ENCODE results near the gene USP3.
"Not testable (repeated sequence)": the region's sequence is repeated elsewhere in the genome, so short reads cannot be mapped to it uniquely, and the experiment has no call there.

Gene USP3

DNA sequence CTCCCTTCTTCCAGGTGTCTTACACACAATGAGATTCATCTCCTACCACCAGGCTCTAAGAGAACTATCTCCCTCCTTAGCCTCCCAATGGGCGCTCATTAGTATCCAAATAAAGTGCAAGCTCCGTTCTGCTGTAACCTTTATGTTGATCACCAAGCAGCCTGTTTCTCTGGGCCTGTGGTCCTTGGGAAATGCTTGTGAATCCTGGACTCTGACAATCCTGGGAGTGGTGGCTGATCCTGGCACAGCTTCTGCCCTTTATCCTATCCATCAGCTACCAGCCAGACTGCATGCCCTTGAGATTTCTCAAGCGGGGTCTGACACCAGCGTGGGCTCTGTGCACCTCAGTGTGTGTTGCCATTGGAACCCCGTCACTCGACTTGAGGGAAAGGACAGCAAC is 26.1 kb upstream of the USP3 start:
- no peak for DNase-seq

DNA sequence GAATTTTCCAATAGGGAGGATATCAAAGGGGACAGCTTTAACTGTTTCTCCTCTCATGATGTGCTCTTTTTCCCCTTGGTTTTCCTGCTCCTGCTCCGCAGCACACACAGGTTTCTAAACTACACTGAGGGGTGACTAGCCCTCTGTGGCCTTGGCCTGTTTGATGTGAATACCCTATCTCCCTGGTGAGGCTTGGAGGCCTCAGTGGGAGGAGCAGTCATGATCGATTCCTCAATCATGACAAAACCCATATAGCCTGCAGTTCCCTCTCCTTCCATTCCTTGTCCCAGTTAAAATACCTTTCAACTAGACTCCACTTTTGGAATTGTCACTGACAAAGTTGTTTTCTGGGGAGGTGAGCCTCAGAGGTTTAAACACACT is 24.0 kb upstream of the USP3 start:
- DNase-seq: no peak

DNA sequence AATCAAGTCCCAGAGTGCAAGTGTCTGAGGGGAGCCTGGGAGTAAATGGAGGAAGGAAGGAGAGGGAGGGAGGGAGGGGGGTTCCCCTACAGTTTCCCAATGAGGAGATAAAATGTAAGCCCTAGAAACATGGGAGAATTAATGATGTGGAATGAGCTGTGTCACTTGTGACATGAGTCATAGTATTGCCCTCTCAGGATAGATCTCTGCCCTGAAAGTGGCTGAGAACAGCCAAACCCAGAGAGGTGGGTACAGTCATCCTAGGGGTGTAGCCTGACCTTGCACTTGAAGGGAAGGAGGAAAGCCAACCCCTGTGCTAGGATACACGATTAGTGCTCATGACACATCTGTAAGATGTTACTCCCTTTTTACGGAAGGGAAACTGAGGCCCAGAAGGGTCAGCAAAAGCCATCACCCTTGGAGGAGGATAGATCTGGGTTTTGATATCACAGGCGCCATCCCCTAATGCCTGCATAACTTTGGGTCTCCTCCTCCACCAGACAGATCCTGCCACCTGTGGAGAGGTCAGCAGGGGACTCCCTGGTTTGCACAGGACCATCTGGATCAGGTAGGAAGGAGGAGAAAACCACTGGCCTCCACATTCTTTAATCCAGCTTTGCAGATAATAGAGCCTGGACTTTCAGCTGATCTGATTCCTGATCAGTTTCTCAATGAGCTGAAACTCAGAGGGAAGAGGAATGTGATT is 23.1 kb upstream of the USP3 start:
- no peak for DNase-seq

DNA sequence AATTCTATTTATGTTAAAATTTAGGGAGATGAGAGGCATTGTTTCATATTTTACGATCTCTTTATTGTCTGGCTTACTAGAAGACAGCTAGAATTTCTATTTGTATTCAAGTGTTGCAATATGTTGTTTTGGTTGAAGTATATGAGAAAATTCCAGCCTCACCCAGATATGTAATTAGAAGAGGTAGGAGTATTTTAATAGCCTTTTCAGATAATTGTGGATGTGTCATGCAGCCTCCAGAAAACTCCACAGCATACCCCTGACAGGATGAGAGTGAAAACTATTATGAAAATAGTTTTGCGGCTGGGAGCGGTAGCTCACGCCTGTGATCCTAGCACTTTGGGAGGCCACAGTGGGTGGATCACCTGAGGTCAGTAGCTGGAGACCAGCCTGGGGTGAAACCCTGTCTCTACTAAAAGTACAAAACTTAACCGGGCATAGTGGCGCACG is 21.5 kb upstream of the USP3 start:
- no peak for DNase-seq

DNA sequence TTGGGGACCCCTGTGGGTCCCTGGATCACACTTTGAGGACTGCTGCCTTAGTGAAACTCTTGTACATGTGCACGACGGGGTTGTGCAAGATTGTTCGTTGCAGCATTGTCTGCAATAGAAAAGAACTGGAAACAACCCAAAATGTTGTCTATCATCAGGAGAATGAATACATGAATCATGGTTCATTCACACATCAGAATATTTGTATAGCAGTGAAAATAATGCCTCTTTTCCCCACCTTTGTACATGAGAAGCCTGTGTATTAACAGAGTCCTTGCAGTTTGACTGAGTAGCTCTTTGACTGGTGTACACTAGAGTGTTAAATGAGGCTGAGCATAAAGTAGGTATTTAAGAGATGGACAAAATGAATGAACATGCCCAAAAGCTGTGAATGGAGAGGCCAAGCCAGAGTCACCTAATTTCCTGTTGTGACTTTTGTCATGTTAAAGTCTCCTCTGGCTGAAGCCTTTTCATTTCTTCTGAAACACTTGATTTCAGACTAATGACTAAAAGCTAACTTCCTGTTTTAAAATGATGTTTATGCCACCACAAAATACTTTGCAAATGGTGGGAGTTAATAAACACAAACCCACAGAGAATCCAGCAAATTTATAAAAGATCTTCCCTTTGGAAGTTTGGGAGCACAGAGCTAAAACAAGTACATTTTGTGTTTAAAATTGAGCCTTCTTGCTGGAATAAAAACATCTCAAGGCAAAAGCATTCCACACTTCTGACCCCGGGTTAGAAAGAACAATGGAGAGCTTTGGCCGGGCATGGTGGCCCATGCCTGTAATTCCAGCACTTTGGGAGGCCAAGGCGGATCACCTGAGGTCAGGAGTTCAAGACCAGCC is 20.6 kb upstream of the USP3 start:
- no peak for DNase-seq

DNA sequence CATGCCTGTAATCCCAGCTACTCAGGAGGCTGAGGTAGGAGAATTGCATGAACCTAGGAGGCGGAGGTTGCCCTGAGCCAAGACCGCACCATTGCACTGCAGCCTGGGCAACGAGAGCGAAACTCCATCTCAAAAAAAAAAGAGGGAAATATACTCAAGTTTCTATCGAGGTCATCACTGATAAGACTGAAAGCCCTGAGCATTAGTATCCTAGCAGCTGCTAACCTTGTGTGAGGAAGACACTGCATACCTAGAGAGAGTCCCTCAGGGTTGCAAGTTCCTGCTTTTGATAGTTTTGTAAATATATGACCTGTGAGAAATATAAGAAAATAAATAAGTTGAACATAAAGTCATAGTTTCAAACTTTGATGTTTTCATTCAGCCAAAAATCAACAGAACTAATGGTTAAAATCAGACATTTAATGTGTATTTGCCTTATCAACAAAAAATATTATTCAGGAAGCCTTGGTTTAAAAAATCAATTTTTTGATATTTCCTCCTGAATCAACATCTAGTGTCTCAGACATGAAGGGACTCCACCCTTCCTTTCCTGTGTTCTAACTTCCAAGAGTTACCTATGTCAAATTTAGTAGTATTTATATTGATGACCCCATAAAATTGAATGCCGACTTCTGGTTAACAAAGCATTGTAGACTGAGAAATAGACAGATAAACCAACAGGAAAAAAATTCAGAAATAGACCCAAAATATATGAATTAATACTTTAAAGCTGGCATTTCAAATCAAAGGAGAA is 19.8 kb upstream of the USP3 start:
- DNase-seq: no peak

DNA sequence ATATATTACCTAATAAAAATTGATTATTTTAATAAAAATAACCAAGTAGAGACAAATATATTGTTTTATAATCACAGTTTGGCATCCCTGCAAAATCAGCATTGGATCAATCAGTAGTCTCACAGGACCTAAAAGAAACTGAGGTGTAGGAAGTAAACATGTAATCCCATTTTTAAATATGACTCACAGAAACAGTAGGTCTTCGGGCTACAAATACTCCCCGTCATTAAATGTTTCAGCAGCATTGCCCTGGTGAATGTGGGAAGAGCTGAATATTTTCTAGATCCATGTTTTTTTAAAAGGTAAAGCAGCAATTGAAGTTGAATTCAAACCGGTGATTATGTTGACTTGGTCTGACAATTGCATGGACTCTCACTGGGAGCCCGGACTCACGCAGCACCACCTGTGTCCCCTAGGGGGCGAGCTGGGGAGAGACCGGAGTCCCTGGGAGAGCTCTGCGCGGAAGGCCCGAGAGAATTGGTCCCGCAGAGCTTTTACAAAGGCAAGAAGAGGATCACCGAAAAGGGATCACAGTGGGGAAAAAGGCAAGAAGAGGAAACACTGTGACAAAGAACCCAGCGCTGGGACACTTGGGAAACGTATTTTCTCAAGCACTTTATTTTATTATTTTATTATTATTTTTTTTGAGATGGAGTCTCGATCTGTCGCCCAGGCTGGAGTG is 17.2 kb upstream of the USP3 start:
- DNase-seq: peak; percentile 24

DNA sequence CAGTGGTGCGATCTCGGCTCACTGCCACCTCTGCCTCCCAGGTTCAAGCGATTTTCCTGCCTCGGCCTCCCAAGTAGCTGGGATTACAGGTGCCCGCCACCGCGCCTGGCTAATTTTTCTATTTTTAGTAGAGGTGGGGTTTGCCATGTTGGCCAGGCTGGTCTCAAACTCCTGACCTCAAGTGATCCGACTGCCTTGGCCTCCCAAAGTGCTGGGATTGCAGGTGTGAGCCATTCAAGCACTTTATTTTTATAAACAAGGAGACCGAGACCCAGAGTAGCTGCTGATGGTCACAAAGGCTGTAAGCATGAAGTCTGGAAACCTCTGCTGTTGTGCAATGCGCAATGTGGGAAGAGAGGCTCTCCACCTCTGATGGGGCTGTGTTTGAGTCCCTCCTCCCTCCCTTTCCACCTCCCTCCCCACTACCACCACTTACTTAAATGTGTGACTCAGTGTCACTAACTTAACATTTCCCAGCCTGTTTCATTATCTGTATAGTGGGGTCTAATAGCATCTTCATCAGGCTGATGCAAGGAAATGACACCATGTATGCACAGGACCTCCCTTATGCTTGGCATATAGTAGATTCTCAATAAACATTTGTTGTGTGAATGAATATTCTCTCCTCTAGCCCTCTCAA is 16.5 kb upstream of the USP3 start:
- not testable (repeated sequence) for DNase-seq

DNA sequence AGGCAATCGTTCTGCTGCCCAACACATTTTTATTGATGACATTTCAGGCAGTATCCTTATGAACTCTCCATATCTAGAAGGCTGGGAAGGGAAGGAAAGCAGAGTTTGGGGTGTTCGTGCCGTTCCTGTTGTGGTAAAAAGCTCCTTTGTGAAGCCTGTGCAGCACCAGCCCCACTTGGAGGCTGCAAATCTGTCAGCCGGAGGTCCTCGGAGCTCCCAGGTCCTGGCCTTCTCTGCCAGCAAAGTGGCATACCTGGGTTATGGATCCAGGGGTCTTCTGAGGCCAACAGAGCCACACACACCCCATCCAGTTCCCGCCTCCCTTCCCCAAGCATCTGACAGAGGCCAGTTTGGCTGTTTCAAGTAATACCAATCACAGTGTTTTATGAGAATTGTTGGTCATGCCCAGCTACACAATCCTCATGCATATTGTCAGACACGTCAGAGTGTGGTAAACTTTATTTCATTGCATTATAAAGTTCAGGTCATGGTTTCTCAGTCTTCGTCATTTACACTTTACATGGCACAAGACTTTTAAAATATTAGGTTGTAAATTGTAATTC is 15.9 kb upstream of the USP3 start:
- no peak for DNase-seq

DNA sequence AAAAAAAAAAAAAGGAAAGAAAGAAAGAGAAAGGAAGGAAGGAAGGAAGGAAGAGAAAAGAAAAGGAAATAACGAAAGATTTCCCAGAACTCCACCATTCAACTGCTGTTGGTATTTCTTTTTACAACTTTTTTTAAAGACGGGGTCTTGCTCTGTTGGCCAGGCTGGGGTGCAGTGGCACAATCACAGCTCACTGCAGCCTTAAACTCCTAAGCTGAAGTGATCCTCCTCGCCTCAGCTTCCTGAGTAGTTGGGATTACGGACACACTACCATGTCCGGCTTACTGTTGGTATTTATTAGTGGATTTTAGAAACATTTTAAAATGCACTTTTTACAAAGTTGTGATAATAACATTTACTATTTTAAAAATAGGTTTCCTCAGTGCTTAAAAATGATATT is 15.0 kb upstream of the USP3 start:
- no peak for DNase-seq

DNA sequence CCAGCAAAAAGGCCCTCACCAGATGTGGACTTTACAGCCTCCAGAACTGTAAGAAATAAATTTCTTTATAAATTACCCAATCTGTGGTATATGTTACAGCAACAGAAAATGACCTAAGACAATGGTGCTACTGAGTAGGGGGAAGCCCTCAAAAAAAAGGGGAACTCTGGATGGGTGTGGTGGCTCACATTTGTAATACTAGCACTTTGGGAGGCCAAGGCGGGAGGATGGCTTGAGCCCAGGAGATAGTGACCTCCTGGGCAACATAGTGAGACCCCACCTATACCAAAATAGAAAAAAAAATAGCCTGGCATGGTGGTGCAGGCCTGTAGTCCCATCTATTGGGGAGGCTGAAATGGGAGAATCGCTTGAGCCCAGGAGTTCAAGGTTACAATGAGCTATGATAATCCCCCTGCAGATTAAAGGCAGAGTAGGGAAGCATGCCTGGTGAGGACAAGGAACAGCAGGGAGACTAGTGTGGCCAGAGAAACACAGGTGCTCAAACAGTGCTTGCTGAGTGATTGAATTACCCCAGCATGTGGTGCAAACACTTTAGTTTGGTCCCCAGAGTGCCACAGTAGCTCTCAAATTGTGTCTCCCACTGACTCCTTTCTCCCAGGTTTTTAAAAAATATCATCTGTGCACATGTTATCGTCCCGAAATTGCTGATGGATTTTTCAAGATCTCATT is 13.9 kb upstream of the USP3 start:
- no peak for DNase-seq

DNA sequence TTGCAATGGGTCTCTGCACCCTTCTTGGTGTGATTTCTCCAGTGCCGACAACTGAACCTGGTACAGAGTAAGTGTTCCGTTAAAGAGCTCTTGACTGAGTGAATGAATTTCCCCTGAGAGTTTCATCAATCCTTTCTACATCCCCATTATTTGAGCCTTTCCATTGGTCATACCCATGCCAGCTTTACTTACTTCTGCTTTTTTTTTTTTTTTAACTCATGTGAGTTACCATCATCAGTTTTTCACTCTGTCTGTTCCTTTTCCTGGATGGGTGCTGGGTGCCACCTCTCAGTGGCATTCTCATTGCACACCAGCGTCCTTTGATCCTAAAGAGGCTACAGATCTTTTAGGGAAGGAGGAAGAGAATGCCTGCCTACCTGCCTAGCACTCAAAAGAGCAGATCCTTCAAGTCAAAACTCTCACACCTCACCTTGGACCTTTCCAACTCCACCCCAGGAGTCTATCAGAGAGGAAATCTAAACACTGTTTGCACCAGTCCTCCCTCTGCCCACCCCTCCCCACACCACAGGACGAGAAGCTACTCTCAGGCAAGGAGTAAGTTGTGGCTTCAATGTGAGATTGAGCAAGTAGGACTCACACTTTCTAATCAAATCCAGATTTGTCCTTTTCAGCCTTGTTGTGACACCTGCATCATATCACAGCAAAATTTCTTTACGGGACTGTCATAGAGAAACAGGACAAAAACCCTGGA is 13.1 kb upstream of the USP3 start:
- DNase-seq: no peak

DNA sequence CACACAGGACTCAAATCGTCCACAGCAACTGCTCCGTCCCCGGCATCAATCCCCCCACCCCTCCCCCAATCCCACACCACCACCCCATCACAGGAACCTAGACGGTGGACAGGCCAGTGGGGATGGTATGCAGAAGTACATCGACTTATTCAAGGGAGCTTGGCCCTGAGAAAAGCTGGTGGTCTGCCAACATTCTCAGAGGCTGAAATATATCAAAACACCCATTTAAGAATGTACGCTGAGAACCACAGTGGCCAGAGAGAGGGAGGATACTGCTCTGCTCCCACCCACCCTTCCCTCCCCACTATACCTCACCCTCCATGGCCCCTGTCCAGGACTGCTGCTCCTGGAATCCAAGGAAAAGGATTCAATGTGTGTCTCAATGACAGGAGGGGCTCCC is 12.4 kb upstream of the USP3 start:
- DNase-seq: no peak

DNA sequence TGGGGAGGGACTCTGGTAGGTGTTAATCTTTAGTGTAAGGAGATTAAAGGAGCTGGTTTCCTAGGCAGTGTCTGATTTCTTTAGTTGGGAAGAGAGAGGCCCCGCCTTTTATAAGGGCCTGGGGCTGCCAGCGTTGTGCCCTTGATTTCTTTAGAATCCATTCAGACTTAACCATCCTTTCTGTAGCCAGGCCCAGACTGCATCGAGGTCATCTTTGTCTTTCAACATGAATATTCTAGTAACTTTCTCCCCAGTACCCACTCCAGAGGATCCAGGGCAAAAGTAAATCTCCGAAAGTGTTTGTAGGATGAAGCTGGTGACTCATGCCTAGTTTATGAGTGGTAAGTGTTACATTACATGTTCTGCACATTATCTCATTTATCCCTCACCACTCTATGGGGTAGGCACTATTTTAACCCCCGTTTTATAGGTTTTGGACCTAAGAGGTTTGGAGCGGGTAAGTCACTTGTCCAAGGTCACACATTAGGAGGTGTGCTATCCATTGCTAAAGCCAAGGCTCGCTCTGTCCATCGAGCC is 11.8 kb upstream of the USP3 start:
- no peak for DNase-seq

DNA sequence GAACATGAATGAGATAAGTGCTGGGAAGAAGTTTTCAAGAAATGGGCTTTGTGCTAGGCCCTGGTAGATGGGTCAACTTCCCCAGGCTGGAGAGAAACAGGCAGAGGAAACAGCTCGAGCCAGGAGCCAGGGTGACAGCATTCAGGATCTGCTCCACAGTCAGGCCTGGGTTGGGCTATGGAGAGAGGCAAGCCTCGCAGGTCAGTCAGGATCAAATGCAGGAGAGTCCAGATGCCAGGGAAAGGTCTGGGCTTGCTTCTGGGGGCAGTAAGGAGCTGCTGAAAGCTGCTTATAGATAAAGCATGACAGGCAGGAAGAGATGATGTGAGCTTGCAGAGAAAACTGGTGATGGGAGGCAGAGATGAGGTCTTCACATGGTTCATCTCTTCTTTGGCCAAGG is 11.0 kb upstream of the USP3 start:
- DNase-seq: no peak

DNA sequence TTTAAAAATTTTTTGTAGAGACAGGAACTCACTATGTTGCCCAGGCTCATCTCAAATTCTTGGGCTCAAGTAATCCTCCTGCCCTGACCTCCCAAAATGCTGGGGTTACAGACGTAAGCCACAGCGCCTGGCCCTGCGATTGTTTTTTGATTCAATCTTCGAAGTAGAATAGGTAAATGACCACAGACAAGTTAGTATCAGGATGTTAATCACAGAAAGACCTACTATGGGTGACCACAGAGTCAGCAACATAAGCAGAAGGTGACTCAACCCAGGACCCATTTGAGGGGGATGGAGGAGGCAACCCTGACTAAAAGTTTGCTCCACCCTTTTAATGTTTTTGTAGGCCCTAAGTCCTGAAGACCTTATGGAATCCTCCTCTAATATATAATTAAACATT is 10.0 kb upstream of the USP3 start:
- DNase-seq: no peak

DNA sequence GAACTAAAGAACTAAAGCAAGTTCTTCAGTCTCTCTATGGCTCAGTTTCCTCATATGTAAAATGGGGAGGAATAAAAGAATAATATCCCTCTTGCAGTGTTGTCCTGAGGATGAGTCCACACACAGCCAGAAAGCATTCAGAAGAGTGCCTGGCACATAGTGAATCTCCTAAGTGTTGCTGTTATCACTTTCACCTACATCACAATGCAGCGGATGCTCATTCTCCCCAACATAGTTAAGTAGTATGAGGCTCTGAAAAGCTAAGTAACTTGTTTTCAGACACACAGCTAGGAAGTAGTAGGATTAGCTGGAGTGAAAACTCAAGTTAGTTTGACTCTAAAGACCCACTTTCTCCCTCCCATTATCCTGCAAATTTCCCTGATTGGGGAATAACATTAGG is 9.1 kb upstream of the USP3 start:
- DNase-seq: no peak

DNA sequence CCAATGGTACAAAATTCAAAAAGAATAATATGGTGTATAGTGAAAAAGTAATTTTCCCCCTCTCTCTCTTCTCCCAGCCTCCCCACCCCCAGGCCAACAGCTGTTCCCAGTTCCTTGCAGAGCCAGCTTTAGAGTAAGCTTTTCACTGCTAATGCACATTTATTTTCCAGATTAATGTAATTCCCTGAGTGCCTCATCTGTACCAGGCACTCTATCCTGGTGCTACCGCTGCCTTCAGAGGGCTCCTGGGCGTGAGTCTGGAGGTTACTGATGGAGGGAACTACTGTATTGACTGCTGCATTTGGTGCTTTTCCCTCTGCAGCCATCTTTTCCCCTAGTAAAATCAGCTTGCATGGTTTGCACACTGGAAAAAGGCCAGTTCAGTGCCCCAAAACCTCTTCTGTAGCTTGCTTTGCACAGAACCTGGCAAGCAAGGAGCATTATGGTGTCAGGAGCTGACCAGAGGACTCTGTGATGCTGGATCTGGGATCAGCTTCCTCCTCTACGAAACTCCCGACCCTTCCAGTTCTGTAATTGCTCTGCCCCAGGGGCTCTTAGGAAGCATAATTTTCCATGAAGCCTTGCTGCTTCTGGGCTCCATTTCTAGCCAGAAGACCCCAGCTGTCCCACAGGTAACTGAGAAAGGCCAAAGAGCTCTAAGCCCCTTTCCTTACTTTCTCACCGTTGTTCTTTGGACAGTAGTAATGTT is 8.5 kb upstream of the USP3 start:
- no peak for DNase-seq

DNA sequence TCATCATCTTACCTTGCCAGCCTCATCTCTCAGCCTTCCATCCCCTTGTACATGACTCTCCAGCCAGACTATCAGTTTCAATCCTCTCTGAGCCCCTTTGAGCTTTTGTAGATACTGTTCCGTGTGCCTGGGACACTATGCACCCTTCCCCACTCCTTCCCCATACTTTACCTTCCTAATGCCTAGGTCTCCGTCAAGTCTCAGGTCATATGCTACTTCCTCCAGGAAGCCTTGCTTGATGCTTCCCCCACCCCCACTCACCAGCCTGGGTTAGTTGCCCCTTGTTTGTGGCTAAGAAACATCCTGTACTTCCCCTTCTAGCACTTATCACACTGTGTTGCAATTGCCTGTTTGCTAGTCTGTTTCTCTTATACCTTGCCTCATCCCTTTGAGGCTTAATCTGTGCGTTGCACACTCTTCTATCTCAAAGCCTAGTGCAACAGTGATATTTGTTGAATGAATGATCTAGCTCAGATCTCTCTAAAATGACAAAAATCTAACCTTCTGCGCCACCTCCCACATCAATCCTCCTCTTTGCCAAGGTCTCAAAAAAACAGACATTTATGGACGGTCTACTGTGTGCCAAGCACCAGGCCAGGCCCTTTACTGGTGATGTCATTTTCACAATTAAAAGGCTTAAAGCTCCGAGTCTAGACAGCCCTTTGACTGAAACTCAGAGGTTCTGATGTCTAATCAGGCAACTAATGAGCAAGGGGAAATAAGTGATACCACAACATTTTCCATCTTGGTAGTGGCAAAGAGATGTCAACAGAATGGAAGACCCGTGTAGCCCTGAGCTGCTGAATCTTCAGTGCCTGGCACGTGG is 6.5 kb upstream of the USP3 start:
- no peak for DNase-seq

All from NCI-H1694 (cell line).